Measurements from ENCODE around the gene PGA3.
A peak's percentile ranks its signal among the peaks of the same experiment; 100 is the strongest.
"Not testable (repeated sequence)": the region's sequence is repeated elsewhere in the genome, so short reads cannot be mapped to it uniquely, and the experiment has no call there.

Gene PGA3

DNA sequence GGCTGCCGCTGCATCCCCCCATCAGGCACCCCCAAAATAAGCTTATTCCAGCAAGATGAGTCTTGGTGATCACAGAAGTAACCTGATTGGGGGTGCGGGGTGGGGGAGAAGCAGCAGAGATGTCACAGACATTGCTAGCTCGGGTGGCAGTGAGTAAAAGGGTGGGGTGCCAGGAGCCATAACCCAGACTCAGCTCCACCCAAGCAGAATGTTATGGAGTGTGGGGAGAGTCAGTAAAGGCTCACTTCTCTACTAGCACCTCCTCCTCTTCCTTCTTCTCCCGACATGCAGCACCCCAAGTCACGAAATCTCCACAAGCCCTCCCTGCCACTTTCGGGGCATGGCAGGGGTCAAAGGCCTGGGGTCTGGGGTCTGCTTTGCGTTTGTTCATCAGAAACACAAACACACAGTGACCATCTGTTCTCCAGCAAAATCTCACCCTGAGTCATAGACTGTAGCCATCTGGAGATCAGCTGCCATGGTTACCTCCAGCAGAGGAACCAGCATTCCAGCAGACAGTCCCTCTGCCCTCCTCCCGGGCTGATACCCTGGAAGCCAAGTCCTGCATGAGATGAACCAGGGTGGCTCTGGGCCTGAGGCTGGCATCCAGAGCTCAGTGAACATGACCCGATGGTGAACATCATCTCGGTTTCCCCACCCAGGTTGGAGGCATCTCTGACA lies 42.1 kb downstream of the PGA3 start:
- not testable (repeated sequence) for FAIRE-seq; DNase-seq (ENCODE audit: insufficient read length, low spot score)

DNA sequence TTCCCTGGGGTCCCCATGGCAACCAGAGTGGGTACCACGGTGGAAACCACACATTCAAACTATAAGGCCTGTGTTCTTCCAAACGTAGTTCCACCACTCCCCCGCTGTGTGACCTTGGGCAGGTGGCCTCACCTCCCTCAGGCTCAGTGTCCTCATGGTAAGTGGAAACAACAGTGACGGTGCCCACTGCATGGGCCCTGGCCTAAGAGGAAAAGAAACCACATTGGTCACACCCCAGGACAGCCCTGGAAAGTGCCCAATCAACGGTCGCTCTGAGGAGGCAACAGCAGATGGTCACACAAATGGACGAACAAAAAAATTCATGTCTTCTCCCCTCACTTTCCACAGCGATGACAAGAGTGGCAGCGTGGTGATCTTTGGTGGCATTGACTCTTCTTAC lies 44.8 kb downstream of the PGA3 start:
- not testable (repeated sequence) for FAIRE-seq; DNase-seq (ENCODE audit: insufficient read length, low spot score)

DNA sequence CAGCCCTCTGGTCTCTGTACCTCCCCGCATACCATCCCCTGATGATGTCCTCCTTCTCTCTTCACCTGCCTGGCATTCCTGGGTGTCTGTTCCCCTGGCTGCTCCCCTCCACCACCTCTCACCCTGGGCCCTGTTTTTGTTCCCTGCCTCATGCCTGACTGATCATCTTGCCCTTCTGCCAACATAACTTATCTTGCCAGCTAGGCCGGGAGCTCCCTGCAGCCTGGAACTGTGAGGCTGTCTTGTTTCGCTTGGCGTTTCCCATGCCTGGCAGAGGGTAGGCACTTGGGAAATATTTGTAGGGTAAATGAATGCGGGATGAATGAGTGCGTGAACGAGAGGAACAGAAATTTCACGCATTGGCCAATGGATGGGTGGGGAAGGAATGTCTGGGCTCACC lies 45.9 kb downstream of the PGA3 start:
- DNase-seq (ENCODE audit: insufficient read length, low spot score); FAIRE-seq: not testable (repeated sequence)

DNA sequence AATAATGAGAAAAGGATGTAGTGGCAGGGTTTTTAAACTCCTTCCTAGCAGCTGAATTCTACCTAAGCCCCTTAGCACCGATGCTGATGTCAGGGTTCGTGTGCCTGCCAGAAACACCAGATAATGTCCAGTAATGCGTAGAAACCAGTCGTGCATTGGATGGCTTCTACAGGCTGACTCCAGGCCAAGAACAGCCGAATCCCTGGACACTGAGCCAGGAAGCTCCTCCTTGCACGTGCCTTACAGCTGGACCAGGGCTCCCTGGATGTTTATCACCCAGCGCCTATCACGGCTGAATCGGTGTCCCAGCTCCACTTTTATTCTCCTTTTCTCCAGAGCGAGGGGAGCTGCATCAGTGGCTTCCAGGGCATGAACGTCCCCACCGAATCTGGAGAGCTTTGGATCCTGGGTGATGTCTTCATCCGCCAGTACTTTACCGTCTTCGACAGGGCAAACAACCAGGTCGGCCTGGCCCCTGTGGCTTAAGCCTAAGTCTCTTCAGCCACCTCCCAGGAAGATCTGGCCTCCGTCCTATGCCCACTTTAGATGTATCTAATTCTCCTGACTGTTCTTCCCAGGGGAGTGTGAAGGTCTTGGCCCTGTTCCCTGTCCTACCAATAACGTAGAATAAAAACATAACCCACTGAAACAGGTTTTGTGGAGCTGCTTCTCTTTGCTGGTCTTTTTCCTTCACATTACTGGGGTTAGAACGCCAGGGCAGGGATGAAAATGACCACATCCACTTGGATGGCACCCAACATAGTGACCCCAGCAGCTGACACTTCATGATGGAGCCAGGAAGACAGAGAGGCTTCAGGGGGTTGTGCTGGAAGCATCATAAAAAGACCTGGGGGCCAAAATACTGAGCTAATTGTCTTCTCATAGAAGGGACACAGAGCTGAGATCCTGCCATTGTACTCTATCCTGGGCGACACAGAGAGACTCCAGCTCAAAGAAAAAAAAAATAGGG lies 47.8 kb downstream of the PGA3 start:
- not testable (repeated sequence) for DNase-seq (ENCODE audit: insufficient read length, low spot score); FAIRE-seq

DNA sequence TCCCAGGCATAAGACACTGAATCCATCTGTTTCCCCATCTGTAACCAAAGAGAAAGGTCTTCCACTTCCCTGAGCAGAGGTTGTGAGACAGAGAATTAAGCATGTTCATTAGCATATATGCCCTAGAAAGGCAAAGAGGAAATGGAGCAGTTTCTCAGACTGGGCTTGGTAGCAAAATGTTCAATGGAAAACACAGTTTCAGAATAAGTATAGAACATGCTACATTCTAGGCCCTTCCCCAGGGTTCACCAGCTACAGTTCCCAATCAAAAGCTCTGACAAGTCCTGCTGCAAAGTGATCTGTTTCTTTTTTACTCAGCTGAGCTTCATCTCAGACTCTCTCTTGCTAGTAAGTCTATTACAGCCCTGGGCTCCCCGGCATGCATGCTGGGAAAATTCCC lies 49.0 kb downstream of the PGA3 start:
- not testable (repeated sequence) for FAIRE-seq; DNase-seq (ENCODE audit: insufficient read length, low spot score)

DNA sequence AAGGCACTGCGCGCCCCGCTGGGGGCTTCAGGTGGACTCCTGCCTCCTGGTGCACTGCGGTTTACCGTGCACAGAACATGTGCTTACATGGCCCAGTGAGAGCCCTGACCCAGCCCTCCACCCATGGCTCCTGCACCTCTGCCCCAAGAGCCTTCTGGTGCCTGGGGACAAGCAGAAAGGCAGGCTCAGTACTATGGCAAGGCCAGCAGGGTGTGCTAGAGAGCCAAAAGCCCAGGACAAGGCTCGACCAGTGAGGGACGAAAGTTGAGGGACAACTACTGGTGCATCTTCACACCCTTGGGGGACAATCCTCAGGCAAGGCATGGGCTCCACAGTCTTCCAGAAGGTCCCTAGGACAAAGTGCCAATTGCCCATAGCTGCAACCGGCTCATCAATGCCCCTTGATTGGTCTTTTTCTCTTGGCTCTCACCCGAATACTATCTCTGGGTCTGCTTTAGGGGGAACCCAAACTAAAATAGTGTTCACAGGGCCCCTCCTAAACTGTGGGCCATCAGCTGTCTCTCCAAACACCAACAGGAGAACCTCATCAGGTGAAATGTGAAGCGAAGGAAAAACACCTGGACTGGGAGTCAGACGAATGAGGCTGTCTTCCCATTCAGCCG lies 51.2 kb downstream of the PGA3 start:
- peak; percentile 80 for DNase-seq (ENCODE audit: insufficient read length, low spot score)
- no peak for FAIRE-seq

DNA sequence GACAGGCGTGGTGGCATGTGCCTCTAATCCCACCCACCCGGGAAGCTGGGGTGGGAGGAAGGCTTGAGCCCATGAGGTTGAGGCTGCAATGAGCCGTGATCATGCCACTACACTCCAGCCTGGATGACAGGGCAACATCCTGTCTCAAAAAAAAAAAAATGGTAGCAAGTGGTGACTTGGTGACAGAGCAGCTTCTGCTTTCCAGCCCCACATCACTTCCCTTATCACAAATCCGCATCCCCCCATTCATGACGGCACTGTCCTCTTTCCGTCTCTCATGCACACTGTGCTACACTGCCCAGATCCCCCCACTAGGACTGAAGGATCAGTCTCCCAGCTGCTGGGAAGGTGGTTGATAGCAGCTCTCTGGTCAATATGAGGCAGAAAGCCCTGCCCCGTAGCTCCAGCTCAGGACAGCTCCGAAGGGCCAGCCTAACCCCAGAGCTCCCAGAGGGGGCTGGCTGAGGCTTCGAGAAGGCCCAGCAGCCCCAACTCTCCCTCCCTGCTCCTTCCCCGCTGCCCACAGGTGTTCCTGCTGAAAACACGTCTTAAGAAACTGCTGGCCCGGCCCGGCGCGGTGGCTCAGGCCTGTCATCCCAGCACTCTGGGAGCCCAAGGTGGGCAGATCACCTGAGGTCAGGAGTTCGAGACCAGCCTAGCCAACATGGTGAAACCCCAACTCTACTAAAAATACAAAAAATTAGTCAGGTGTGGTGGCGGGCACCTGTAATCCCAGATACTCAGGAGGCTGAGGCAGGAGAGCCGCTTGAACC lies 53.6 kb downstream of the PGA3 start:
- no peak for FAIRE-seq
- no peak for DNase-seq (ENCODE audit: insufficient read length, low spot score)

DNA sequence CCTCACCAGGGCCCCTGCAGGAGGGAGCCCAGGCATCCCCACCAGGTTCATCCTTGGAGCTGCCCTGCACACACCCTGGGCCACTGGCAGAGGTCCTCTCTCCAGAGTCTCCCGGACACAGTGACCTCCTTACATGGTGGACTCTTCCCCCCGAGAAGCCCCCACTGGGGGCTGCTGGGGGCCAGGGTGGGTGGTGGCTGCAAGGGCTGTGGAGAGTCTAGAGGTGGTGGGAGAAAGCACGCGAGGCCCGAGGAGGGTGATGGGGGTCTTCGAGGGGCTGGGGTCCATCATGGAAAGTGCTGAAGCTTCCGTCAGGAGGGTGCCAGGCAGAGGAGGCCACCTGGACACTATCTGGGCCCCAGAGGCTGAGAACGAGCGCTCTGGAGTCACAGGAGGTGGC lies 55.2 kb downstream of the PGA3 start:
- DNase-seq (ENCODE audit: insufficient read length, low spot score) (no peak), FAIRE-seq (no peak)

DNA sequence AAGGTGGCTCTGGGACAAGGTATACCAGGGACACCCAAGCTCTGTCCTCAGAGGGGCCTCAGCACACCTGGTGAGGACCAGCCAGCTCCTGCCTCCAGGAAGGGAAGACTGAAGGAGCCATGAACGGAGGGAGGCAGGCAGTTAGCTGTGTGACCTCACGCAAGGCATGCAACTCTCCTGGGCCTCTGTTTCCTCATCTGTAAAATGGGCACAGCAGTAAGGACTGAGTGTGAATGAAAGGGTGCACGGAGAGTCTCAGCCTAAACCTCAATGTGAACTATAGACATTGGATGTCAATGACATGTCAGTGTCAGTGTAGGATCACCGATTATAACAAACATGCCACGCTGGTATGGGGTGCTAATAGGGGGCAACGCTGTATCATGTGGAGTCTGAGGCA lies 56.0 kb downstream of the PGA3 start:
- no peak for DNase-seq (ENCODE audit: insufficient read length, low spot score)
- no peak for FAIRE-seq

Data from HTR-8/SVneo (cell line).